Activated naive CD4-positive, alpha-beta T cell treated with anti-CD3 and anti-CD28 coated beads for 36 hours (primary cell): Measurements from ENCODE around the gene VASH1. TPM values are rescaled to one million over a fixed set of nuclear protein-coding genes. Genes with fewer than 3 reads are reported as not detected.

ENCODE experiments used
- CTCF ChIA-PET: fragments of 350-600 bp; sonication (Branson Sonifier 250); formaldehyde crosslinking; loops from one replicate; lab custom pipeline; 2021; ENCODE audit warnings: antibody characterized with exemption; lab: Charles Lee
- DNase-seq: peaks from one replicate; pipeline ENCODE4 v3.0.0-alpha.2; 2020
- H3K27ac Mint-ChIP-seq: one replicate; pipeline ENCODE4 v1.8.0; 2021; ENCODE audit warnings: mild to moderate bottlenecking, mixed read lengths
- H3K27me3 Mint-ChIP-seq: one replicate; pipeline ENCODE4 v1.8.0; 2021; ENCODE audit warnings: low read depth, mixed read lengths
- H3K36me3 Mint-ChIP-seq: one replicate; pipeline ENCODE4 v1.8.0; 2021; ENCODE audit warnings: low read depth, mixed read lengths
- H3K4me1 Mint-ChIP-seq: one replicate; pipeline ENCODE4 v1.8.0; 2021; ENCODE audit warnings: low read depth, mixed read lengths
- H3K4me3 Mint-ChIP-seq: one replicate; pipeline ENCODE4 v1.8.0; 2021; ENCODE audit warnings: mild to moderate bottlenecking, moderate library complexity, mixed read lengths
- H3K9me3 Mint-ChIP-seq: one replicate; pipeline ENCODE4 v1.8.0; 2021; ENCODE audit warnings: mixed read lengths
- intact Hi-C: fragments of 100-400 bp; cut with micrococcal nuclease; formaldehyde crosslinking; loops from one replicate; pipeline ENCODE4 v1.15.1; 2023
- total RNA-seq, 2 experiments: library from RNA; stranded (reverse); gene quantifications; one replicate each; pipeline ENCODE4 v1.2.3, GENCODE V29; 2021

Gene VASH1
- total RNA-seq, 2 experiments from 2014 or later: 0.86 to 1.2 TPM

GRCh38 chr14:76753541-76754198 is 7.6 kb upstream of the VASH1 start:
- DNase-seq: no peak
- Mint-ChIP-seq H3K36me3 (no peaks in the 10 kb centered on the region), H3K27me3 (peaks cover 7% of the 10 kb centered on the region), H3K27ac (no peak overlapping the region), H3K4me3 (no peak overlapping the region), H3K9me3 (no peaks in the 10 kb centered on the region), H3K4me1 (no peaks in the 10 kb centered on the region)
- intact Hi-C loops: no loop called here
- CTCF ChIA-PET: no interaction called here

GRCh38 chr14:76754586-76754985 is 6.7 kb upstream of the VASH1 start:
- no peaks in the 10 kb centered on the region for H3K4me1 Mint-ChIP-seq

DNA sequence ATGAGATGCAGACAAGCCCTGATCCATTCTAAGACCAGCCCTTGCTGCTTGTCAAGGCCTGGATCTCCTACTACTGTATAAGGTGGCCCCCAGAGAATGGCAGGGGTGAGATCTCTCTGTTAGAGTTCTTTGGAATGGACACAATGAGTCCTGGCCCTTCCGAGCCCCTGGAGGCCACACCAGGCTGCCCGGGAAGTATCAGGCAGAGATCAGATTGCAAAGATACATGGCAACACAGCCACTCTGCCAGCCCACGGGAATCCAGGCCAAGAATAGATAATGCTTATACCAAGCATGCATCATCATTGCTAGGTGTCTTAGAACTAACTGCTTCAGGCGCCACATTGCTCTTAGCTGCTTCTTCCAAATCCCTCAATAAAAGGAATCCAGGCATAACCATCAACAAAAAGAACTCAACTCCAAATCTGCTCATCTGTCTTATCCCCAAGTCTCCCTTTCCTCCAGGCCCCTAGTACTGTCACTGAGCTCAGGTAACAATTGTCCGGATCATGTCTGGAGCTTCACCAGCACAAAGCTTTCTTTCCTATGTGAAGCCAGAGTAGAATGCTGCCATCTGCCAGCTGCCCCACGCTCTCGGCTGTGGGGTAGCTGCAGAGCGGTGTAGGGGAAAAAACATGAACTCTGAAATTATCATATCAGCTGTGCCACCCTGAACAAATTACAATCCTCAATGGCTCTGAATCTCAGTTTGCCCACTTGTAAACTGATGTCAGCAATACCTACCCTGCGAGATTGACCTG is 5.5 kb upstream of the VASH1 start:
- Mint-ChIP-seq H3K27ac (no peak overlapping the region), H3K36me3 (no peaks in the 10 kb centered on the region), H3K27me3 (peaks cover 22% of the 10 kb centered on the region), H3K4me3 (no peak overlapping the region), H3K9me3 (no peaks in the 10 kb centered on the region), H3K4me1 (peaks cover under 1% of the 10 kb centered on the region)
- intact Hi-C loops: no loop called here
- DNase-seq: no peak
- CTCF ChIA-PET: interaction anchor here (0.6 to 0.7 kb wide), 2 partner anchors 55 to 57 kb away, joined by 3 read pairs; no protein-coding TSS in a partner anchor

More at GRCh38 chr14:76754586-76754985, 6.7 kb upstream of the VASH1 start:
- Mint-ChIP-seq H3K36me3 (no peaks in the 10 kb centered on the region), H3K27ac (no peak overlapping the region), H3K9me3 (no peaks in the 10 kb centered on the region), H3K4me3 (no peak overlapping the region), H3K27me3 (peaks cover 12% of the 10 kb centered on the region)
- CTCF ChIA-PET: no interaction called here
- DNase-seq: no peak
- intact Hi-C loops: no loop called here

DNA sequence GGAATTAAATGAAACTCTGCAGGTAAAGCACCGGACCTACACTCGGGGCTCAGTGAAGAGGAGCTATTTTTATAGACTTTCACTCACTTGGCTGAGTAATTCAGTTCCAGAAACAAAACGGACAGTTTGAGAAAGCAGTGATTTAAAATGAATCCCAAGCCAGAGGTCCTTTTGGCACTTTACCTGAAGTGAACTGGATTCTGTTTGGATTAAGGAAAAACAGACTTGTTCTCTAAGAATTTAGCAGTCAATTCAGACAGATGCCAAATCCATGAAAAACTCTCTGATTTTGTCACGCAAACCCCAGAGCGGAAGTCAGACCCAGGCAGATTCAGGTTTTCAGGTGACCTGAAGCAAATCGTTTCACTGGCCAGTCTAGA is 4.9 kb upstream of the VASH1 start:
- CTCF ChIA-PET: interaction anchor here (0.6 kb wide), 1 partner anchor 54 kb away, joined by 3 read pairs; no protein-coding TSS in a partner anchor
- peaks cover 24% of the 10 kb centered on the region for H3K27me3 Mint-ChIP-seq
- intact Hi-C loops: no loop called here
- H3K9me3 Mint-ChIP-seq: no peaks in the 10 kb centered on the region
- no peak for DNase-seq
- H3K4me3 Mint-ChIP-seq: no peak overlapping the region
- no peaks in the 10 kb centered on the region for H3K36me3 Mint-ChIP-seq
- no peak overlapping the region for H3K27ac Mint-ChIP-seq
- H3K4me1 Mint-ChIP-seq: peaks cover 2% of the 10 kb centered on the region

GRCh38 chr14:76759589-76759988 is 1.7 kb upstream of the VASH1 start:
- DNase-seq: no peak
- CTCF ChIA-PET: interaction anchor here (0.6 to 1.9 kb wide), 5 partner anchors 25 to 103 kb away, joined by 3 to 7 read pairs (median 4); no protein-coding TSS in a partner anchor
- Mint-ChIP-seq H3K36me3 (no peaks in the 10 kb centered on the region), H3K27me3 (peaks cover 41% of the 10 kb centered on the region), H3K27ac (no peak overlapping the region), H3K4me3 (no peak overlapping the region), H3K9me3 (no peaks in the 10 kb centered on the region), H3K4me1 (peaks cover 5% of the 10 kb centered on the region)
- intact Hi-C loops: no loop called here

DNA sequence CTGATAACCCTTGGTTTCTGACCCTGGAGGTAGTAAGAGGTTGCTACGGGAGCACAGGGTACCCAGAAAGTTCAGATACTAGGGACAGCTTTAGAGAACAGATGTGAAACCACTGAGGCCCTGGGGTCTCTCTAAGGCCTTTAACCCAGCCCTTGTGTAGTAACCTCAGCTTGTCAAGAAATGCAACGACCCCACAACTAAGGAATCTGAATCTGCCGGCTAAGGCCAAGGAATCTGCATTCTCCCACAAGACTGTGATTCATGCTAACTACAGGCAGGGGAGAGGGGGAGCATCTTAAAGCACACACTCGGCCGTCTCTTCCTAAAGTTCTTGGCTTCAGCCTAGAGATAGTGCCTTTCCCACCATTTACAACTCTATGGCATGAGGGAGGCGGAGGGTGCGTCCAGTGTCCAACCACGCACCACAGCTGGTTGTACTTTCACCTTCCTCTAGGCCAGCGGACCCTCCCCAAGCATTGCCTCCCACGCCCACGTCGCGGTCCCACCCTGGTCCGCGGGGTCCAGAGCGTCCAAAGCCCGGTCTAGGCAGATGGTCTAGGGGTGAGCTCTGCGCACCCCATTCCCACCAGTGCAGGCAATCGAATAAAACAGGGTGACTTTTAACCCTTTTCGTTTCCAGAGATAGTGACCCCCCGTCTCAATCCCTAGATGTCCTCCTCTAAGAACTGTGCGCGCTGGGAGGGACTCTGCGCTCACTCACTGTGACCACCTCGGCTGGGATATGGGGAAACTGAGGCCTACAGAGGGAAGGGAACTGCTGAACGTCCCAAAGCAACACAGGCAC is 735 bp upstream of the VASH1 start:
- peaks cover 5% of the 10 kb centered on the region for H3K4me1 Mint-ChIP-seq
- CTCF ChIA-PET: interaction anchor here (0.8 to 1.9 kb wide), 5 partner anchors 24 to 51 kb away, joined by 3 to 7 read pairs (median 4); no protein-coding TSS in a partner anchor
- H3K36me3 Mint-ChIP-seq: no peaks in the 10 kb centered on the region
- peaks cover 45% of the 10 kb centered on the region for H3K27me3 Mint-ChIP-seq
- H3K27ac Mint-ChIP-seq: no peak overlapping the region
- intact Hi-C loops: loop anchor here (5.0 kb wide), 1 partner anchor 608 kb away; the partner anchor contains the start of gene GPATCH2L
- H3K4me3 Mint-ChIP-seq: peak overlapping the region; percentile 70
- DNase-seq: no peak
- no peaks in the 10 kb centered on the region for H3K9me3 Mint-ChIP-seq

- peaks cover 5% of the 10 kb centered on the region for H3K4me1 Mint-ChIP-seq
- peaks cover 47% of the 10 kb centered on the region for H3K27me3 Mint-ChIP-seq
- H3K4me3 Mint-ChIP-seq: peak overlapping the region; percentile 65
- intact Hi-C loops: loop anchor here (5.0 kb wide), 1 partner anchor 610 kb away; the partner anchor contains the start of gene GPATCH2L
- CTCF ChIA-PET: no interaction called here
- no peak for DNase-seq
- H3K36me3 Mint-ChIP-seq: no peaks in the 10 kb centered on the region
- no peak overlapping the region for H3K27ac Mint-ChIP-seq
- H3K9me3 Mint-ChIP-seq: no peaks in the 10 kb centered on the region
Observed at GRCh38 chr14:76761960-76762410, 717 bp downstream of the VASH1 start.

DNA sequence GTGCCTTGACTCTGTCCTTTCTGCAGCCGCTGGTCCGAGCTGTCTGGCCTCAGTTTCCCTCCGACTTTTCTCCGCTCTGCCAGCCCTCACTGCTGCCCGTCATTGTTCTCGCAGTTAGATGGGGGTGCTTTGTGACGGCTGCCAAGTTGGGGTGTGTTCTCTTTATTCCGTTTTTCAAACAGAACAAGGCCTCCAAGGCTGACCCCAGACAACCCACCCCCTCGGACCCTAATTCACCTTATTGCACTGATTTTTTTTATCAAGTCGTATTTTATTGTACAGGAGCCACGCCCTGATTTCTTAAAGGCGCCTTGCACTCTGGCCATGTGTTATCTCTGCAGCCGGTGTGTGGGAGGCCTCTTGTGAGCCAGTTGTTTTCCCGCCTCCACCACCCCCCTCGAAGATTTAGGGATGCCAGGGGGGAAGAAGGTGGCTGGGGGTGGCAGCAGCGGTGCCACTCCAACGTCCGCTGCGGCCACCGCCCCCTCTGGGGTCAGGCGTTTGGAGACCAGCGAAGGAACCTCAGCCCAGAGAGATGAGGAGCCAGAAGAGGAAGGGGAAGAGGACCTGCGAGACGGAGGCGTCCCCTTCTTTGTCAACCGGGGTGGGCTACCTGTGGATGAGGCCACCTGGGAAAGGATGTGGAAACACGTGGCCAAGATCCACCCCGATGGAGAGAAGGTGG is 1.3 kb downstream of the VASH1 start:
- Mint-ChIP-seq H3K4me3 (peak overlapping the region; percentile 65), H3K27me3 (peaks cover 47% of the 10 kb centered on the region), H3K4me1 (peaks cover 5% of the 10 kb centered on the region), H3K36me3 (no peaks in the 10 kb centered on the region), H3K9me3 (no peaks in the 10 kb centered on the region), H3K27ac (no peak overlapping the region)
- no peak for DNase-seq
- CTCF ChIA-PET: no interaction called here
- intact Hi-C loops: loop anchor here (5.0 kb wide), 1 partner anchor 610 kb away; the partner anchor contains the start of gene GPATCH2L

DNA sequence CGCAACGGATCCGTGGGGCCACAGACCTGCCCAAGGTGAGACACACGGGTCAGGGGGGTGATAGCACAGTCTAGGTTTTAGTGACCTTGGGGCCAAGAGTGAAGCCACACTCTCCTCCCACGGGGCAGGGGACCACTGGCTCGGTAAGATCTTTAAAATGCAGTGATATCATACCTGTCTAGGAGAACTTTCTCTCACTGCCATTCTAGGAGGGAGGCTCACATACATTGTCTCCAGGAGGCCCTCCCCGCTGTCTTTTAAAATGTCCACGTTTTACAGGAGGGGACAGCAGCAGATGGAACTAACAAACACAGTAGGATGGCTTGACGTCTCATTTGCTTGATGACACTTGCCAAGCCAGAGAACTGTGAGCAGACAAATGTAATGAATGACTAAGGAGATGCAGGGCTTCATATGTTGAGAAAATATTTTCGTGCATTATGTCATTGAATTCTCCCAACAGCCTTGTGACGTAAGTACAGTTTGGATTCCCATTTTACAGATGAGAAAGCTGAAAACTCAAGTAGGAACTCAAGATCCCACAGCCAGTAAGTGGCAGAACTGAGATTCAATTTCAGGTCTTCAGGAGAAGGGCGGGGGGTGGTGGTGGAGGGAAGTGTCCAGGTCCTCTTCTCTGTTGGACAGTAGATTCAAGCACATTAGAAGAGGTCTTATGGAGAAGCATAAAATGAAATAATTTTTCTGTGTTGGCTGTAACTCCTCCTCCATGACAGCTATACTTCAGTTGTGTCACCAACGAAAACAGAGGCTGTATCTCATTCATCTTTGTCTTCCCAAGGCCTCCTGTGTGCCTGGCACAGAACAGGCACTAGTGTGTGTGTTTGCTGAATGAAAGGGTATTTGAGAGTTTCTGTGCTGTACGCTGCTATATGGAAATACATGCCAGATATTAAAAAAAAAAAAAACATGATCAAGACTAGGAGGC is 2.1 kb downstream of the VASH1 start:
- Mint-ChIP-seq H3K4me1 (peaks cover 10% of the 10 kb centered on the region), H3K9me3 (no peaks in the 10 kb centered on the region), H3K36me3 (no peaks in the 10 kb centered on the region), H3K27ac (no peak overlapping the region), H3K27me3 (peaks cover 41% of the 10 kb centered on the region), H3K4me3 (no peak overlapping the region)
- no peak for DNase-seq
- intact Hi-C loops: loop anchor here (5.0 kb wide), 1 partner anchor 611 kb away; the partner anchor contains the start of gene GPATCH2L
- CTCF ChIA-PET: no interaction called here

- DNase-seq: no peak
- H3K27ac Mint-ChIP-seq: no peak overlapping the region
- H3K36me3 Mint-ChIP-seq: no peaks in the 10 kb centered on the region
- intact Hi-C loops: no loop called here
- no peak overlapping the region for H3K4me3 Mint-ChIP-seq
- peaks cover 20% of the 10 kb centered on the region for H3K4me1 Mint-ChIP-seq
- CTCF ChIA-PET: interaction anchor here (0.9 to 1.8 kb wide), 4 partner anchors 19 to 332 kb away, joined by 3 to 13 read pairs (median 4); no protein-coding TSS in a partner anchor
- peaks cover 29% of the 10 kb centered on the region for H3K27me3 Mint-ChIP-seq
- H3K9me3 Mint-ChIP-seq: no peaks in the 10 kb centered on the region
Observed at GRCh38 chr14:76765461-76765931, 4.2 kb downstream of the VASH1 start.
